Posterior vena cava (tissue), 2 donors: Measurements from ENCODE around the gene ADRM1. TPM values are rescaled to one million over a fixed set of nuclear protein-coding genes. Genes with fewer than 3 reads are reported as not detected.

Experiments
- DNase-seq: peaks from one replicate; pipeline ENCODE4 v3.0.0-alpha.2; 2020; ENCODE audit warnings: low spot score
- intact Hi-C, 2 donors: fragments of 100-400 bp; cut with DNase I; formaldehyde crosslinking; loops; one replicate each; pipeline versions ENCODE4 v1.14.1 to v1.14.2; 2022 to 2023
- total RNA-seq, 2 donors: library from RNA; stranded (reverse); fragmentation: NEBNext Ultra II Directional; extraction: Animal tissue kit (Norgen Biotek cat#: 25700); gene quantifications; one replicate each; pipeline ENCODE4 v1.2.1, GENCODE V29; 2021
- donor health status: DM: yes; HTN: yes; CAD: no.
- donor health status: DM: yes; HTN: yes; CAD: no.

Gene ADRM1
- total RNA-seq, 2 donors from 2014 or later = 60.9 to 70.3 TPM

DNA sequence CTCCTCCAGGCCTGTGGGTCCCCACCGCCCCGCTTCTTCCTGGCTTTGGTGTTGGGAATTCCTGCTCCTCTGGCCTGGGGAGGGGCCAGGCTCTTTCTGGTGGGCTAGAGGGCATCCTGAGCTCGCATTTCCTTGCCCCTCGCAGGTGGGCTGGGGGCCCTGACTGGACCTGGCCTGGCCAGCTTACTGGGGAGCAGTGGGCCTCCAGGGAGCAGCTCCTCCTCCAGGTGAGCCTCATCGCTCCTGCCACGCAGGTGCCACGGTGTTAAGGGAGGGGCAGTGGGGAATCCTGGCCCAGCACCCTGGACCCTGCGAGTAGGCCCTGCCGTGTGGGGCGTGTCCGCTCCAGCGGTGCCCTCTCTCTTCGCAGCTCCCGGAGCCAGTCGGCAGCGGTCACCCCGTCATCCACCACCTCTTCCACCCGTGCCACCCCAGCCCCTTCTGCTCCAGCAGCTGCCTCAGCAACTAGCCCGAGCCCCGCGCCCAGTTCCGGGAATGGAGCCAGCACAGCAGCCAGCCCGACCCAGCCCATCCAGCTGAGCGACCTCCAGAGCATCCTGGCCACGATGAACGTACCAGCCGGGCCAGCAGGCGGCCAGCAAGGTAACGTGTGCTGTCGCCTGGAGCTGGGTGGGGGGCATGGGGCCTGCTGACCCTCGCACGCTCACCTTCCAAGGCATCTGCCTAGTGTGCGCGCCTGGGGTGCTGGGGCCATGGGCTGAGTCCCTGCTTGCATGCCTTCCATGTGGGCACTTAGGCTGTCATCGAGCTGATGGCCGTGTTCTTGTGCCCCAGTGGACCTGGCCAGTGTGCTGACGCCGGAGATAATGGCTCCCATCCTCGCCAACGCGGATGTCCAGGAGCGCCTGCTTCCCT is 4.7 kb downstream of the ADRM1 start:
- intact Hi-C loops = no loop called here
- DNase-seq = no peak

- no peak for DNase-seq
- intact Hi-C loops = no loop called here
Measured at GRCh38 chr20:62308102-62308822, 5.5 kb downstream of the ADRM1 start.

- intact Hi-C loops = no loop called here
- DNase-seq = no peak
Measured at GRCh38 chr20:62309198-62309944, 6.6 kb downstream of the ADRM1 start.

DNA sequence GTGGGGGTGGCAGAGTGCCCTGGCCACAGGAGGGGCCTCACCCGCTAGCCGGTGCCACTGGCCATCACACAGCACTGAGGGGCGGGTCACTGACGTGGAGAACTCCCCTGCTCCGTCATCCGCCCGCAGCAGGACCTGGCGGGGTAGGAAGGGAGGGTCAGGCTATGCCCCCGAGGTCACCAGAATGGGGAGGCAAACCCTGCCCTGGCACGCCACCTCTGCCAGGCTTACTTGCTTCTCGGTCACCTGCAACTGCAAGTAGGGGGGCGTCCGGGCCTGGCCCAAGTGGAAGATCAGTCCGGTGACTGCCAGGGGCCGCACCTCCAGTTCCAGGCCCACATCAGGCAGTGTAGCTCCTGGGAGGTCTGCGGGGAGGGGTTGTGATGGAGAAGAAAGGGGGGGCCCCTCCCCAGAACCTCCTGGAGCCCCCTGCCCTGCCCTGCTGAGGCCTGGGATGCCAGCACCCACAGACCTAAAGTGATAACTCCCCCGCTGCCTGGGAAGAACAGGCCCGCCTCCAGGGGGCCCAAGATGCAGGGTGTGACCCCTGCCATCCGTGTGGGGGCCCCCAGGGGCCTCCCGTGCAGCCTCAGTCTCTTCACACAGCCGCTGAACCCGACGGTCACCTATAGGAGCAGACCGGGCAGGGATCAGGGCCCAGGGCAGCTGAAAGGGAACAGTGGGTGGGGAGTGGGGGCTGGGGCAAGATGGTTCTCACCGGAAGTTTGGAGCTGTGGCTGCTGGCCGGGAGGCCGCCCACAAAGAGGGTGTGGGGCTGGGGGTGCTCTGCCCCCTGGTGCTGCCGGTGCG is 7.4 kb downstream of the ADRM1 start:
- intact Hi-C loops = loop anchor here in 1 of 2 donors (10.0 kb wide), 1 partner anchor 55 kb away; the partner anchor contains the start of gene LAMA5
- DNase-seq = no peak

- DNase-seq = no peak
- intact Hi-C loops = loop anchor here in 1 of 2 donors (10.0 kb wide), 1 partner anchor 54 kb away; the partner anchor contains the start of gene LAMA5
Measured at GRCh38 chr20:62310757-62311121, 7.9 kb downstream of the ADRM1 start.

GRCh38 chr20:62311150-62311549 is 8.4 kb downstream of the ADRM1 start:
- intact Hi-C loops = loop anchor here in 1 of 2 donors (10.0 kb wide), 1 partner anchor 54 kb away; the partner anchor contains the start of gene LAMA5
- DNase-seq = no peak

GRCh38 chr20:62311832-62312661 is 9.2 kb downstream of the ADRM1 start:
- no peak for DNase-seq
- intact Hi-C loops = loop anchor here in 1 of 2 donors (10.0 kb wide), 1 partner anchor 53 kb away; the partner anchor contains the start of gene LAMA5

DNA sequence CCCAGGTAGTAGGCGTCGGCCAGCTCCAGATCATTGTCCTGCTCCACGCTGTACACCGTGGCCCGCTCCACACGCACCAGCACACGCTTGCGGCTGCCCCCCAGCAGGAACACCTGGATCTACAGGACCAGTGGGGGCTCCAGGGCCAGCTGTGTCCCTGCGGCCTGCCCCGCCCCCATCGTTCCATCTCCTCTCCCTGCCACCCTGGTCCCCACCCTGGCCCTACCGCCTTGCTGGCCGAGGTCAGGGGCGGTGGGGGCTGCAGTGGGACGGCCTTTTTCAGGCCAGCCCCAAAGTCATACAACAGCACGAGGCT is 9.8 kb downstream of the ADRM1 start:
- no peak for DNase-seq
- intact Hi-C loops = loop anchor here in 1 of 2 donors (10.0 kb wide), 1 partner anchor 52 kb away; the partner anchor contains the start of gene LAMA5

DNA sequence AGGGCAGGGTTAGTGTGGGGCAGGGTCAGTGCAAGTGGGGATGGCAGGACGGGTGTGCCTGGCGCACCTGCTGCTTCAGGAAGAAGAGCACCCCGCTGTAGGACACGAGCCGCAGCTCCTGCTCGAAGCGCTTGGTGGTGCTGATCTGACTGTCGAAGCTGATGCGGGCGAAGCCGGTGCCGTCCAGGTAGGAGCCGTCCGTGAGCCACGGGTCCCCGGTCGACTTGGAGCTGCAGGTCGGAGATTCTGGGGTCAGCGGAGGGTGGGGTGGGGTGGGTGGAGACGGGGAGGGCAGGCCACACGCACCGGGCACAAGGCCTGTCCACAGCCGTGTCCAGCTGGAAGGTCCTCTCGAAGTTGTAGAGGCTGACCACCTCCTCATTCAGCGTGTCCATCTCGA is 10.2 kb downstream of the ADRM1 start:
- no peak for DNase-seq
- intact Hi-C loops = loop anchor here in 1 of 2 donors (10.0 kb wide), 1 partner anchor 52 kb away; the partner anchor contains the start of gene LAMA5

GRCh38 chr20:62313460-62314338 is 10.9 kb downstream of the ADRM1 start:
- intact Hi-C loops = loop anchor here in 1 of 2 donors (10.0 kb wide), 1 partner anchor 51 kb away; the partner anchor contains the start of gene LAMA5
- no peak for DNase-seq

DNA sequence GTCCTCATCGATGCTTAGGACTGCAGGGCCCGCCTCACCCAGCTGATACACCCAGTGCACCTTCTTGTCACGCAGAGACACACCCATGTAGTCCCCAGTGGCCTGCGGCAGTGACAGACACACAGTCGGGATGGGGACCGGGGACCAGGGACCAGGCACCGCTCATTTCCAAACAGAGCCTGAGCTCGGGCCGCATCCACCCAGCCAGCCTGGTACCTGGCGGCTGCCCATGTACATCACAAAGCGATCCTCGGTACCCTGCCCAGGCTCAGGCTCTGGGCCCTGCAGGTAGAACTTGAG is 11.5 kb downstream of the ADRM1 start:
- DNase-seq = no peak
- intact Hi-C loops = loop anchor here in 1 of 2 donors (10.0 kb wide), 1 partner anchor 51 kb away; the partner anchor contains the start of gene LAMA5

DNA sequence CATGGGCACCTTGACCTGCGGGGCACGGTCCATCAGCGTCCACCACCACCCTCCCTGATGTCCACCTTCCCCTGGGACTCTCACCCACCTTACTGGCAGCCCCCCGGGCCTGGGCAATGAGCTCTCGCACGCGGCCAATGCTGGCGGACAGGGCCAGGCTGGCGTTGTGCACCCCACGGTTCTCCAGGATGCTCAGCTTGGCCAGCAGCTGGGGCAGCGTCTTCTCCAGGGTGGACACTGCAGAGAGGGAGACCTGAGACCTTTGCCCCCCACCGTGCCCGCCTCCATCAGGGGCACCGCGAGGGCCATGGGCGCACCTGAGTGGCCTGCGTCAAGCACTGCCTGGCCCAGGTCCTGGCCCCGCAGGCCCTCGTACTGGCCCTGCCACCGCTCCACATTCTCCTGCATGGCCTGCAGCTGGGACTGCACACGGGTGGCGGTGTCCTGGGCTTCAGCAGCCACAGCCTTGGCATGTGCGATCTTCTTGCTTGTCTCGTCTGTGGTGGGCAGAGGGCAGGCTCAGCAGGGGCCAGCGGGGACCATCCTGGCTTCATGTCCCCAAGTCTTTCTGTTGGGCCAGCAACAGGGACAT is 12.0 kb downstream of the ADRM1 start:
- no peak for DNase-seq
- intact Hi-C loops = loop anchor here in 1 of 2 donors (5.0 to 10.0 kb wide), 2 partner anchors 50 to 1988 kb away; partner anchors contain the start of gene LAMA5

DNA sequence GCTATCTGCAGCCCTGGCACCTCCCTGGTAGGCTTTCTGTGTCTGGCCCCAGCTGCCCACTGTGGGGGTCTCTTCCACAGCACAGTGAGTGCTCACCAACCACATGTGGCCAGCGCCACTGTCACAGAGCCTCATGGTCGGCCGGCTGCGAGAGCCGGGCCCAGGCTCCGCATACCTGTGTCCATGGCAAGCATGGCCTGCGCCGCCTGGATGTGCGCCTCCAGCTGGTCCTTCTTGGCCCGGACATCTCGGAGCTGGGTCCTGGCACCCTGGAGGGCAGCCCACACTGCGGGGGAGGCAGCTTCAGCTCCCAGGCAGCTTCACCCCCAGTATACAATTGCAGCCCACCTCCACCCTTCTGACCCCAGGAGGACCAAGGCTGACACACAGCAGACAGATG is 13.0 kb downstream of the ADRM1 start:
- no peak for DNase-seq

DNA sequence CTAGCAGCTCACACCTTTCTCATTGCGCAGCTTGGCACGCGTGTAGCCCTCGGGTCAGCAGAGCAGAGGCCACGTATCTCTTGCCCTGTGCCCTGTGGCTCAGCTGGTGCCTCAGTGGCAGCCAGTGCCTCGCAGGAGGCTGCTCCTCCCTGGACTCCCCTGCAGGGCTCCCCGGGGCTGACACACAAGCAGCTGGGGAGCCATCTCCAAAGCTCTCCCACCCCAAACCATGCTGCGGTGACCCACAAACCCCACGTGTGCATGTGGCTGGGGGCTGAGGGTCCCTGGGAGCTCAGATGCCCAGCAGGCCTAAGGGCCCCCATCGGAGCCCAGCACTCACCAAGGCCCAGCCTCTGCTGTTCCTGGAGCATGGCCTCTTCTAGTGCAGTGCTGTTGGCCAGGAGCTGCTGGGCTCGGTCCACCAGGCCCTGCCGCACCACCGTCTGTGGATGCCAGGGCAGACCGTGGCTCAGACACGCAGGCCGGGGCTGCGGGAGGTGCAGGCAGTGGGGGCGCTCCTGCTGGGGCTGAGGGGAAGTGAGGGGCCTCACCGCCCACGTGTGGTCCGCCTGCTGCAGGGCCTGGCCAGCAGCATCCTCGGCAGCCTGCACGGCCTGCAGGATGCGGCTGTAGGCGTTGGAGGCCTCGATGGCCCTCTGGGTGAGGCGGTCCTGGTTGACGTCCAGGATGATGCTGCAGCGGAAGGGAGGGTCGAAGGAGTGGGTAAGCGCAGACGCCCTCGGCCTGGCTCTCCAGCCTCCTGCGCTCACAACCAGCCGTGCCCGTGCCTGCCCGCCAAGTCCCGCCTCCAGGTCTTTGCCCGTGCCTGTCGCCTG is 13.8 kb downstream of the ADRM1 start:
- DNase-seq = no peak
- intact Hi-C loops = loop anchor here in 1 of 2 donors (5.0 to 10.0 kb wide), 2 partner anchors 48 to 1989 kb away; partner anchors contain the start of gene LAMA5

More for the DNA sequence above, 13.0 kb downstream of the ADRM1 start:
- intact Hi-C loops = loop anchor here in 1 of 2 donors (5.0 to 10.0 kb wide), 2 partner anchors 49 to 1988 kb away; partner anchors contain the start of gene LAMA5

DNA sequence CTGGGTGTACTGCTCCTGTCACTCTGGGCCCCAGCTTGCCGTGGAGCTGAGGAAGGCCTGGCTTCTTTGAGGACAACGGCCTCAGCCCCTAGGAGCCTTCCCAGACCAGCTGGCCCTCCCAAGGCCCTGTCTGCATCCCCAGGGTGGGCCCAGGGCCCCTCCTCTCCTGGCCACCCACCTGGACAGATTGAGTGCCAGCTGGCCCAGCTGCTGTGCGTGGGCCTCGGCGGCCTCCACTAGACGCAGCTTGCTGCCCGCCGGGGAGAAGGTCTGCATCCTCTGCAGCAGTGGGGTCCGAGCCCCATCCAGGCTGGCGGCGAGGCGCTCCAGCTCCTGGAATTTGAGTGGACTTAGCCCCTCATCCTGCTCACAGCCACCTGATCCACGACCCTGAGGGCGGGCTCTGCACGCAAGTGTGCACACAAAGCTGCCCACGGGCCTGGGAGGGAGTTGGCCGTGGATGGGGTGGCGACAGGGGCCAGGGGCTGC is 14.4 kb downstream of the ADRM1 start:
- intact Hi-C loops = loop anchor here in 1 of 2 donors (5.0 to 10.0 kb wide), 2 partner anchors 48 to 1990 kb away; partner anchors contain the start of gene LAMA5
- DNase-seq = no peak
